Activated CD4-positive, alpha-beta T cell treated with anti-CD3 and anti-CD28 coated beads, Interleukin-2, amount 10 ng/mL, durations not matched to agents 7 days and 5 days (primary cell): Measurements from ENCODE around the gene FYB1. TPM values are rescaled to one million over a fixed set of nuclear protein-coding genes. Genes with fewer than 3 reads are reported as not detected.
"Not testable (repeated sequence)": the region's sequence is repeated elsewhere in the genome, so short reads cannot be mapped to it uniquely, and the experiment has no call there.

Experiments
- CTCF ChIA-PET: fragments of 350-600 bp; sonication (Branson Sonifier 250); formaldehyde crosslinking; loops from one replicate; lab custom pipeline; 2021; ENCODE audit warnings: antibody characterized with exemption; lab: Charles Lee
- POLR2A ChIA-PET: fragments of 350-600 bp; sonication (Branson Sonifier 250); formaldehyde crosslinking; loops from one replicate; lab custom pipeline; 2021; ENCODE audit warnings: antibody characterized with exemption; lab: Charles Lee
- DNase-seq: peaks from one replicate; pipeline ENCODE4 v3.0.0-alpha.2; 2020
- H3K27ac Mint-ChIP-seq: one replicate; pipeline ENCODE4 v1.8.0; 2021; ENCODE audit warnings: mild to moderate bottlenecking, moderate library complexity, mixed read lengths
- H3K27me3 Mint-ChIP-seq: one replicate; pipeline ENCODE4 v1.8.0; 2021; ENCODE audit warnings: mixed read lengths
- H3K36me3 Mint-ChIP-seq: one replicate; pipeline ENCODE4 v1.8.0; 2021; ENCODE audit warnings: low read depth, mixed read lengths
- H3K4me1 Mint-ChIP-seq: one replicate; pipeline ENCODE4 v1.8.0; 2021; ENCODE audit warnings: mixed read lengths
- H3K4me3 Mint-ChIP-seq: one replicate; pipeline ENCODE4 v1.8.0; 2021; ENCODE audit warnings: mild to moderate bottlenecking, moderate library complexity, mixed read lengths
- H3K9me3 Mint-ChIP-seq: one replicate; pipeline ENCODE4 v1.8.0; 2021; ENCODE audit warnings: mixed read lengths
- total RNA-seq, 2 experiments: library from RNA; stranded (reverse); gene quantifications; one replicate each; pipeline ENCODE4 v1.2.3, GENCODE V29; 2021

Gene FYB1
- total RNA-seq, 2 experiments from 2014 or later, result 396 to 480 TPM

GRCh38 chr5:39225405-39226099 lies 6.2 kb upstream of the FYB1 start:
- Mint-ChIP-seq H3K36me3 (no peaks in the 10 kb centered on the region), H3K27me3 (no peaks in the 10 kb centered on the region), H3K27ac (no peak overlapping the region), H3K4me1 (peaks cover 21% of the 10 kb centered on the region), H3K4me3 (no peak overlapping the region), H3K9me3 (no peaks in the 10 kb centered on the region)
- ChIA-PET CTCF (interaction anchor here (1.0 to 3.8 kb wide), 4 partner anchors 8 to 36 kb away, joined by 3 to 15 read pairs (median 8); no protein-coding TSS in a partner anchor), POLR2A (no interaction called here)
- no peak for DNase-seq

- Mint-ChIP-seq H3K27me3 (no peaks in the 10 kb centered on the region), H3K4me1 (peaks cover 28% of the 10 kb centered on the region), H3K36me3 (no peaks in the 10 kb centered on the region), H3K9me3 (no peaks in the 10 kb centered on the region), H3K27ac (no peak overlapping the region), H3K4me3 (no peak overlapping the region)
- DNase-seq, result no peak
- POLR2A ChIA-PET, result no interaction called here
- CTCF ChIA-PET, result interaction anchor here (0.6 to 3.8 kb wide), 6 partner anchors 7 to 77 kb away, joined by 3 to 15 read pairs (median 4); no protein-coding TSS in a partner anchor
Observed at GRCh38 chr5:39224196-39224761, 4.9 kb upstream of the FYB1 start.

- peaks cover 34% of the 10 kb centered on the region for H3K4me1 Mint-ChIP-seq
- no peaks in the 10 kb centered on the region for H3K9me3 Mint-ChIP-seq
- CTCF ChIA-PET, result interaction anchor here (0.6 to 3.8 kb wide), 6 partner anchors 12 to 78 kb away, joined by 3 to 15 read pairs (median 3); no protein-coding TSS in a partner anchor
- DNase-seq, result no peak
- H3K27ac Mint-ChIP-seq, result no peak overlapping the region
- no peaks in the 10 kb centered on the region for H3K36me3 Mint-ChIP-seq
- no peak overlapping the region for H3K4me3 Mint-ChIP-seq
- H3K27me3 Mint-ChIP-seq, result no peaks in the 10 kb centered on the region
- POLR2A ChIA-PET, result no interaction called here
Observed at GRCh38 chr5:39223565-39224156, 4.3 kb upstream of the FYB1 start.

DNA sequence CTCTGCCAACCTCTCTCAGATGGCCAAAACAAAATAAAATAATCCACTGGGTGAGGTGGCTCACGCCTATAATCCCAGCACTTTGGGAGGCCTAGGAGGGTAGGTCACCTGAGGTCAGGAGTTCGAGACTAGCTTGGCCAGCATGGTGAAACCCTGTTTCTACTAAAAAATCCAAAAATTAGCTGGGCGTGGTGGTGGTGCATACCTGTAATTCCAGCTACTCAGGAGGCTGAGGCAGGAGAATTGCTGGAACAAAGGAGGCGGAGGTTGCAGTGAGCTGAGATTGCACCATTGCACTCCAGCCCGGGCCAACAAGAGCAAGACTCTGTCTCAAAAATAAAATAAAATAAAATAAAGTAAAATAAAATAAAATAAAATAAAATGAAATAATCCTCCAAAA lies 2.3 kb upstream of the FYB1 start:
- H3K27me3 Mint-ChIP-seq, H3K36me3 Mint-ChIP-seq, DNase-seq, H3K9me3 Mint-ChIP-seq, H3K27ac Mint-ChIP-seq, H3K4me3 Mint-ChIP-seq: not testable (repeated sequence)
- ChIA-PET CTCF (interaction anchor here (1.8 to 2.7 kb wide), 2 partner anchors 9 to 10 kb away, joined by 6 to 10 read pairs; no protein-coding TSS in a partner anchor), POLR2A (interaction anchor here (0.6 kb wide), 1 partner anchor 11 kb away, joined by 3 read pairs; no protein-coding TSS in a partner anchor)
- H3K4me1 Mint-ChIP-seq, result peaks cover 49% of the 10 kb centered on the region

- no peaks in the 10 kb centered on the region for H3K9me3 Mint-ChIP-seq
- no peak for DNase-seq
- no peak overlapping the region for H3K4me3 Mint-ChIP-seq
- no peak overlapping the region for H3K27ac Mint-ChIP-seq
- peaks cover under 1% of the 10 kb centered on the region for H3K36me3 Mint-ChIP-seq
- ChIA-PET CTCF (interaction anchor here (1.0 to 2.7 kb wide), 2 partner anchors 10 to 11 kb away, joined by 6 to 10 read pairs; no protein-coding TSS in a partner anchor), POLR2A (no interaction called here)
- H3K4me1 Mint-ChIP-seq, result peaks cover 47% of the 10 kb centered on the region
- H3K27me3 Mint-ChIP-seq, result no peaks in the 10 kb centered on the region
Observed at GRCh38 chr5:39220280-39221030, 1.1 kb upstream of the FYB1 start.

GRCh38 chr5:39218482-39219402 lies 621 bp downstream of the FYB1 start:
- Mint-ChIP-seq H3K36me3 (peaks cover 4% of the 10 kb centered on the region), H3K4me3 (no peak overlapping the region), H3K9me3 (no peaks in the 10 kb centered on the region), H3K27ac (peak overlapping the region; percentile 47), H3K27me3 (no peaks in the 10 kb centered on the region), H3K4me1 (peaks cover 57% of the 10 kb centered on the region)
- CTCF ChIA-PET, result interaction anchor here (0.7 to 3.9 kb wide), 26 partner anchors 7 to 221 kb away, joined by 3 to 47 read pairs (median 7); no protein-coding TSS in a partner anchor
- POLR2A ChIA-PET, result interaction anchor here (1.4 kb wide), 1 partner anchor 64 kb away, joined by 4 read pairs; no protein-coding TSS in a partner anchor
- DNase-seq, result no peak

- no peaks in the 10 kb centered on the region for H3K27me3 Mint-ChIP-seq
- CTCF ChIA-PET, result interaction anchor here (0.5 to 3.9 kb wide), 43 partner anchors 8 to 765 kb away, joined by 3 to 47 read pairs (median 4); no protein-coding TSS in a partner anchor
- peak overlapping the region; percentile 69 for H3K4me3 Mint-ChIP-seq
- peaks cover 67% of the 10 kb centered on the region for H3K4me1 Mint-ChIP-seq
- H3K9me3 Mint-ChIP-seq, result no peaks in the 10 kb centered on the region
- H3K27ac Mint-ChIP-seq, result peak overlapping the region; percentile 84
- DNase-seq, result peak; percentile 86
- POLR2A ChIA-PET, result interaction anchor here (0.6 to 2.1 kb wide), 6 partner anchors 14 to 65 kb away, joined by 3 to 7 read pairs (median 4); no protein-coding TSS in a partner anchor
- H3K36me3 Mint-ChIP-seq, result peaks cover 6% of the 10 kb centered on the region
Observed at GRCh38 chr5:39217365-39218281, 1.7 kb downstream of the FYB1 start.

DNA sequence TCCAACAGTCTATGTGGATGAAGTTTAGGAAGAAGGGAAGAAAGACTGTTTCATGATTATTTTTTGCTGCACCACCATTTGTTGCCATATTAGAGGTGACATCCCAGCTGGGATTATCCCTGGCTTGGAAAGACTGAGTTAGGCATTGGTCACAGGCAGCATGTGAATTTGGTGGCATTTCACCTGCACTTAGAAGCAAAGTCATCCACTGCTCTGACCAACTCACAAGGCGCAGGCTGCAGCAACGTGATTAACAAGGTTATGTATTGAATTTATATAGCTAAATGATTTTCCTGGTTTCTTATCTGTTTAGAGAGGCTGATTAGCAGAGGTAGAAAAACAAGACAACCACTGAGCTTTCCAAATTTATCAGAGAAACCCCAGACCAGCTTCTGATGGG lies 2.7 kb downstream of the FYB1 start:
- ChIA-PET POLR2A (interaction anchor here (0.6 to 2.1 kb wide), 3 partner anchors 15 to 70 kb away, joined by 4 to 7 read pairs (median 6); no protein-coding TSS in a partner anchor), CTCF (interaction anchor here (0.9 to 3.9 kb wide), 24 partner anchors 8 to 764 kb away, joined by 3 to 47 read pairs (median 8); no protein-coding TSS in a partner anchor)
- DNase-seq, result no peak
- H3K27me3 Mint-ChIP-seq, result no peaks in the 10 kb centered on the region
- H3K9me3 Mint-ChIP-seq, result no peaks in the 10 kb centered on the region
- peaks cover 76% of the 10 kb centered on the region for H3K4me1 Mint-ChIP-seq
- peaks cover 12% of the 10 kb centered on the region for H3K36me3 Mint-ChIP-seq
- H3K27ac Mint-ChIP-seq, result peak overlapping the region; percentile 84
- peak overlapping the region; percentile 69 for H3K4me3 Mint-ChIP-seq

DNA sequence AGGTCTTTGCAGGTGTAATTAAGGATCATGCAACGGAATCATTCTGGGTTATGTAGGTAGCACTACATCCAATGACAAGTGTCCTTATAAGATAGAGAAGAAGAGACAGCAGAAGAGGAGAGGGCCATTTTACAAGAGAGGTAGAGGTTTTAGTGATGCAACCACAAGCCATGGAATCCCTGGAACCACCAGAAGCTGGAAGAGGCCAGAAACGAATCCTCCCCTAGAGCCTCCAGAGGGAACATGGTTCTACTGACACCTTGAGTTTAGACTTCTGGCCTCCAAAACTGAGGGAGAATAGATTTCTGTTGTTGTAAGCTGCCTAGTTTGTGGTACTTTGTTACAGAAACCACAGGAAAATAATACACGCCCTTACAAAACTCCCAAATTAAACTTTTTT lies 3.5 kb downstream of the FYB1 start:
- peak overlapping the region; percentile 90 for H3K27ac Mint-ChIP-seq
- H3K27me3 Mint-ChIP-seq, result no peaks in the 10 kb centered on the region
- no peaks in the 10 kb centered on the region for H3K9me3 Mint-ChIP-seq
- peak overlapping the region; percentile 58 for H3K4me3 Mint-ChIP-seq
- CTCF ChIA-PET, result interaction anchor here (2.4 to 3.9 kb wide), 7 partner anchors 9 to 67 kb away, joined by 13 to 30 read pairs (median 21); no protein-coding TSS in a partner anchor
- H3K4me1 Mint-ChIP-seq, result peaks cover 83% of the 10 kb centered on the region
- POLR2A ChIA-PET, result interaction anchor here (2.1 kb wide), 1 partner anchor 15 kb away, joined by 7 read pairs; no protein-coding TSS in a partner anchor
- H3K36me3 Mint-ChIP-seq, result peaks cover 15% of the 10 kb centered on the region
- DNase-seq, result no peak

- H3K4me1 Mint-ChIP-seq, result peaks cover 90% of the 10 kb centered on the region
- peak overlapping the region; percentile 93 for H3K27ac Mint-ChIP-seq
- peak; percentile 41 for DNase-seq
- POLR2A ChIA-PET, result no interaction called here
- no peaks in the 10 kb centered on the region for H3K9me3 Mint-ChIP-seq
- peak overlapping the region; percentile 58 for H3K4me3 Mint-ChIP-seq
- peaks cover 15% of the 10 kb centered on the region for H3K36me3 Mint-ChIP-seq
- no peaks in the 10 kb centered on the region for H3K27me3 Mint-ChIP-seq
- CTCF ChIA-PET, result interaction anchor here (3.0 to 3.9 kb wide), 2 partner anchors 13 to 68 kb away, joined by 27 to 30 read pairs; no protein-coding TSS in a partner anchor
Observed at GRCh38 chr5:39214912-39215709, 4.3 kb downstream of the FYB1 start.
